Endodermal cell (in vitro differentiated cells): ENCODE data around the gene OGN. TPM values are rescaled to one million over a fixed set of nuclear protein-coding genes. Genes with fewer than 3 reads are reported as not detected.

Experiments
- DNase-seq: peaks from one replicate; pipeline ENCODE4 v3.0.0-alpha.2; 2017
- H3K27ac ChIP-seq: 2 replicates; pipeline ENCODE4 v1.5.1; 2013; ENCODE audit warnings: mild to moderate bottlenecking, low read depth, low read length, moderate library complexity
- H3K27me3 ChIP-seq: 2 replicates; pipeline ENCODE4 v1.6.1; 2013; ENCODE audit warnings: mild to moderate bottlenecking, low read length, moderate library complexity; ENCODE audit not compliant: insufficient read depth, control insufficient read depth, poor library complexity, severe bottlenecking
- H3K36me3 ChIP-seq: 2 replicates; pipeline ENCODE4 v1.7.0; 2013; ENCODE audit warnings: mild to moderate bottlenecking, low read length, moderate library complexity; ENCODE audit not compliant: control insufficient read depth, insufficient read depth
- H3K4me1 ChIP-seq: one replicate; pipeline ENCODE4 v1.7.0; 2013; ENCODE audit warnings: low read length; ENCODE audit not compliant: control insufficient read depth, insufficient read depth
- H3K4me3 ChIP-seq: 2 replicates; pipeline ENCODE4 v1.5.1; 2013; ENCODE audit warnings: mild to moderate bottlenecking, low read length, moderate library complexity
- H3K9ac ChIP-seq: 2 replicates; pipeline ENCODE4 v1.6.1; 2013; ENCODE audit warnings: mild to moderate bottlenecking, low read length, moderate library complexity; ENCODE audit not compliant: poor library complexity, severe bottlenecking; ENCODE audit errors: extremely low read depth
- H3K9me3 ChIP-seq: 2 replicates; pipeline ENCODE4 v1.6.1; 2013; ENCODE audit warnings: mild to moderate bottlenecking, low read length, moderate library complexity; ENCODE audit not compliant: control insufficient read depth
- H3K27ac Mint-ChIP-seq: 2 replicates; pipeline ENCODE4 v1.8.0; 2020; ENCODE audit warnings: mixed read lengths
- H3K27me3 Mint-ChIP-seq: 2 replicates; pipeline ENCODE4 v1.8.0; 2021; ENCODE audit warnings: mild to moderate bottlenecking, mixed read lengths; ENCODE audit not compliant: insufficient read depth
- H3K36me3 Mint-ChIP-seq: 2 replicates; pipeline ENCODE4 v1.8.0; 2020; ENCODE audit warnings: low read depth, mixed read lengths
- H3K4me1 Mint-ChIP-seq: 2 replicates; pipeline ENCODE4 v1.8.0; 2020; ENCODE audit warnings: mixed read lengths
- H3K4me3 Mint-ChIP-seq: 2 replicates; pipeline ENCODE4 v1.8.0; 2020; ENCODE audit warnings: mild to moderate bottlenecking, moderate library complexity, mixed read lengths
- H3K9me3 Mint-ChIP-seq: 2 replicates; pipeline ENCODE4 v1.8.0; 2020; ENCODE audit warnings: mild to moderate bottlenecking, mixed read lengths
- WGBS, 2 experiments: methylation state at CpG; one replicate each; pipeline versions ENCODE4 v1.1.5 to v1.1.7; 2013; ENCODE audit warnings: missing lambda C conversion rate in 2 of 2, mixed read lengths in 1 of 2; ENCODE audit not compliant: insufficient coverage in 1 of 2, insufficient read length in 1 of 2; 5-methylcytosine and 5-hydroxymethylcytosine counted together
- total RNA-seq, 2 donors: library from RNA; stranded (reverse); fragmentation: NEBNext Ultra II Directional in 1 of 2; extraction: Animal tissue kit (Norgen Biotek cat#: 25700) in 1 of 2; gene quantifications; 2 replicates in 1 of 2; 3 replicates in 1 of 2; pipeline ENCODE4 v1.2.1, GENCODE V29; 2021
- TF ChIP-seq, protein P1 (sequence below): fragments of 200-600 bp; sonication (generic); conservative IDR thresholded peaks from 2 replicates; pipeline ENCODE4 v1.5.0; 2021; ENCODE audit warnings: antibody characterized with exemption, mild to moderate bottlenecking

Gene OGN
- total RNA-seq, 2 donors from 2014 or later: not detected

DNA sequence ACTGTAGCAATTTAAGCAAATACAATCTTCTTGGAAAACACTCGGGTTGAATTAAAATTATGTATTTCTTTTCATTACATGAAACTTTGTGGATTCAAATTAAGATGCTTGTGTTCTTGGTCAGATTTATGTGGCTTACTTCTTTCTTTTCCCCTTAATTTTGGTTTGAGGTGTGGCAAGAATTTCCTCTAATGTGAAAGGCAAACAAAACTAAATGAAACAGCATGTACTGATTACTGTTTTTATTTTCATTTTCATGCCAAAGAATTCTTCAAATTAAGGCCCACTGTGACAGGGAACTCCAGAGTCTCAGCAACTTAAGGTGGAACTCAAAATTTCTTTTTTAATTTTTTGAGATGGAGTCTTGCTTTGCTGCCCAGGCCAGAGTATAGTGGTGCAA, 20.0 kb upstream of the OGN start, which contains the start of gene OMD:
Gene OMD (minus strand): TSS at position 132 of the 400 bp plus-strand sequence. CDS start 6,913 bp downstream, outside the sequence.
- no peak within 1 kb of the TSS for H3K27ac Mint-ChIP-seq

DNA sequence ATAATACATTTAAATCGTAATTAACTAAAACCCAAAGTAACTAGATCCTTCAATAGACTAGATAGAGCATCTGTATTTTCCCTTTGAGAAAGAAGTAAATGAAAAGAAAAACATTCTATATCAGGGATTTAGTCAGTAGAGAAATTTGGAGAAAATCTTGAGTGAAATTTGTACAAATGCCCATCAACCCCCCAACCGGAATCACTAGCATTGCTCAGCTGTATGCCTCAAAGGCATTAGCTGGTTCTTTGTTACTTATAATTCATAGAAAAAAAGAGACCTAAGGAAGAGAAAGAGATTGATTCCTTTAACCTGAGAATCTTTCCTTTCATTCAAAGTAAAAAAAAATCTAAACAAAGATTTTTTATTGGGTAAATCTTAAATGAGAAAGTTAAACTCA, 19.2 kb upstream of the OGN start:
- WGBS, 2 experiments: 92% methylated on average over 1 of the region's 2 CpGs; no CpG with 5 or more reads in 1 of the 2 experiments
- TF ChIP-seq, protein P1, sequence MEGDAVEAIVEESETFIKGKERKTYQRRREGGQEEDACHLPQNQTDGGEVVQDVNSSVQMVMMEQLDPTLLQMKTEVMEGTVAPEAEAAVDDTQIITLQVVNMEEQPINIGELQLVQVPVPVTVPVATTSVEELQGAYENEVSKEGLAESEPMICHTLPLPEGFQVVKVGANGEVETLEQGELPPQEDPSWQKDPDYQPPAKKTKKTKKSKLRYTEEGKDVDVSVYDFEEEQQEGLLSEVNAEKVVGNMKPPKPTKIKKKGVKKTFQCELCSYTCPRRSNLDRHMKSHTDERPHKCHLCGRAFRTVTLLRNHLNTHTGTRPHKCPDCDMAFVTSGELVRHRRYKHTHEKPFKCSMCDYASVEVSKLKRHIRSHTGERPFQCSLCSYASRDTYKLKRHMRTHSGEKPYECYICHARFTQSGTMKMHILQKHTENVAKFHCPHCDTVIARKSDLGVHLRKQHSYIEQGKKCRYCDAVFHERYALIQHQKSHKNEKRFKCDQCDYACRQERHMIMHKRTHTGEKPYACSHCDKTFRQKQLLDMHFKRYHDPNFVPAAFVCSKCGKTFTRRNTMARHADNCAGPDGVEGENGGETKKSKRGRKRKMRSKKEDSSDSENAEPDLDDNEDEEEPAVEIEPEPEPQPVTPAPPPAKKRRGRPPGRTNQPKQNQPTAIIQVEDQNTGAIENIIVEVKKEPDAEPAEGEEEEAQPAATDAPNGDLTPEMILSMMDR: no peak
- Histone ChIP-seq H3K36me3 (no peaks in the 10 kb centered on the region), H3K27ac (no peak overlapping the region), H3K9ac (no peak overlapping the region), H3K4me3 (no peak overlapping the region), H3K4me1 (no peaks in the 10 kb centered on the region), H3K27me3 (no peaks in the 10 kb centered on the region), H3K9me3 (no peaks in the 10 kb centered on the region)
- Mint-ChIP-seq H3K4me3 (no peak overlapping the region), H3K27ac (no peak overlapping the region), H3K36me3 (no peaks in the 10 kb centered on the region), H3K9me3 (no peaks in the 10 kb centered on the region), H3K27me3 (no peaks in the 10 kb centered on the region), H3K4me1 (no peaks in the 10 kb centered on the region)
- DNase-seq: no peak

More for the DNA sequence above, 20.0 kb upstream of the OGN start, which contains the start of gene OMD:
- 100% methylated on average over 1 of the region's 1 CpG for WGBS, 2 experiments
- Mint-ChIP-seq H3K4me1 (no peaks in the 10 kb centered on the region), H3K36me3 (no peaks in the 10 kb centered on the region), H3K9me3 (no peaks in the 10 kb centered on the region), H3K27me3 (no peaks in the 10 kb centered on the region), H3K4me3 (no peak within 1 kb of the TSS)
- TF ChIP-seq, protein P1: no peak
- no peak for DNase-seq
- no peak within 1 kb of the TSS for H3K4me3 ChIP-seq
- H3K9ac ChIP-seq: no peak within 1 kb of the TSS
- no peaks in the 10 kb centered on the region for H3K36me3 ChIP-seq
- no peaks in the 10 kb centered on the region for H3K27me3 ChIP-seq
- H3K27ac ChIP-seq: no peak within 1 kb of the TSS
- no peaks in the 10 kb centered on the region for H3K4me1 ChIP-seq
- no peaks in the 10 kb centered on the region for H3K9me3 ChIP-seq

DNA sequence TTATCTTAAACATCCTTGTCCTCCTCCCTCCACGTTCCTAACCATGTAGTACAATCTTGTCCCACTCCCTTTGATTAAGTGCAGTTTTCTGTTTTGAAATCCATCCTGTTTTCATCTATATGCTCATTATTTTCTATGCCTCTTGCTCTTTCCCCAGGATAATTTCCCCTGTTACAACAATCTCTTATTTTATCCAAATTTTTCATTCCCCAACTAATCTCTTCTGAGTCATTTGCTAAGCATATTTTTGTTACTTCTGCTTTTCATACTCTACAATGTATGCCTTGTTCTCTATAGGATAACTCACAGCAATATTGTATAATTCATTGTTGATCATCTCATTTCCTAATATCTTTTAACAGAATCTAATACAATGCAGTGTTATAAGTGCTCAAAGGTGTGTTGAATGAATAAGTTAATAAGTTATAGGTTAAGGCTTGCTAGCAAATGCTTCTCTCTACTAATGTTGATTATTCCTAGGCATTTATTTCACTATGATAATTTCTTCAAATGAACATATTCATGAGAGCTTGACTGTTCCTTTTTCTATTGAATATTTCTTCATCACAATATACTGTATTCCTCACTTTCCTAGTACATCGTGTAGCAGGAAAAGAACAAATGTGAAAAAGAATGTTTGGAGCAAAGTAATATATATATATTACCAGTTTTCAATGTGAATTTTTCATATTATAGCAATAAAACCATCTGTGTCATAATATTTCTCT, 18.4 kb upstream of the OGN start:
- H3K9me3 ChIP-seq: no peaks in the 10 kb centered on the region
- H3K4me3 Mint-ChIP-seq: no peak overlapping the region
- DNase-seq: no peak
- WGBS, 2 experiments: 88 to 98% methylated on average over 1 of the region's 2 CpGs
- H3K4me1 Mint-ChIP-seq: no peaks in the 10 kb centered on the region
- no peaks in the 10 kb centered on the region for H3K36me3 ChIP-seq
- no peak overlapping the region for H3K27ac Mint-ChIP-seq
- H3K4me3 ChIP-seq: no peak overlapping the region
- TF ChIP-seq, protein P1: no peak
- no peak overlapping the region for H3K9ac ChIP-seq
- H3K27ac ChIP-seq: no peak overlapping the region
- H3K36me3 Mint-ChIP-seq: no peaks in the 10 kb centered on the region
- H3K4me1 ChIP-seq: no peaks in the 10 kb centered on the region
- H3K9me3 Mint-ChIP-seq: no peaks in the 10 kb centered on the region
- H3K27me3 Mint-ChIP-seq: no peaks in the 10 kb centered on the region
- H3K27me3 ChIP-seq: no peaks in the 10 kb centered on the region
